Measurements from ENCODE around the gene CPE.

DNA sequence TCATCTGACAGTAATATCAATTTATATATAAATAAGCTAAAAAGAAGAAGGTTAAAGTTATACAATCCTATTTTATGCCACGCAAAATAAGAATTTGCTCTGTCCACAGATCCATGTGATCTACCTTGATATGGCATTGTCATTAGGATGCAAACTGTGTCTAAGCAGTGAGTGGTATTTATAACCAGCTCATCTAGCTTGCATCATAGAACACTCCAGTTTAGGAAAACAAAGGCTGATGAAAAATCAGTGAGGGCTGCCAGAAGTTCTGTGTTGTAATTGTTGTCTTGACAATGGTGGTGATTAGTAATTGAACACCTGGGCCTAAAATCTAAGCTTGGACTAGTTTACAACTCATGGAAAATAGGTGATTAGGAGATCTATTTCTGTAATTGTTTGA lies 111.0 kb downstream of the CPE start:
- TF ChIP-seq, protein P1, sequence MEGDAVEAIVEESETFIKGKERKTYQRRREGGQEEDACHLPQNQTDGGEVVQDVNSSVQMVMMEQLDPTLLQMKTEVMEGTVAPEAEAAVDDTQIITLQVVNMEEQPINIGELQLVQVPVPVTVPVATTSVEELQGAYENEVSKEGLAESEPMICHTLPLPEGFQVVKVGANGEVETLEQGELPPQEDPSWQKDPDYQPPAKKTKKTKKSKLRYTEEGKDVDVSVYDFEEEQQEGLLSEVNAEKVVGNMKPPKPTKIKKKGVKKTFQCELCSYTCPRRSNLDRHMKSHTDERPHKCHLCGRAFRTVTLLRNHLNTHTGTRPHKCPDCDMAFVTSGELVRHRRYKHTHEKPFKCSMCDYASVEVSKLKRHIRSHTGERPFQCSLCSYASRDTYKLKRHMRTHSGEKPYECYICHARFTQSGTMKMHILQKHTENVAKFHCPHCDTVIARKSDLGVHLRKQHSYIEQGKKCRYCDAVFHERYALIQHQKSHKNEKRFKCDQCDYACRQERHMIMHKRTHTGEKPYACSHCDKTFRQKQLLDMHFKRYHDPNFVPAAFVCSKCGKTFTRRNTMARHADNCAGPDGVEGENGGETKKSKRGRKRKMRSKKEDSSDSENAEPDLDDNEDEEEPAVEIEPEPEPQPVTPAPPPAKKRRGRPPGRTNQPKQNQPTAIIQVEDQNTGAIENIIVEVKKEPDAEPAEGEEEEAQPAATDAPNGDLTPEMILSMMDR (IDR thresholded peaks at IDR 0.05): no peak
- no peak for TF ChIP-seq POLR2A (IDR thresholded peaks at IDR 0.05)

Measured in adrenal gland (tissue), 5 donors.